GM10248 (cell line): Measurements from ENCODE around the gene CAMKMT.

ENCODE experiments used
- CTCF ChIA-PET: fragments of 300-600 bp; sonication (Branson Sonifier 250); formaldehyde crosslinking; extraction: SDS; loops from one replicate; lab custom pipeline; 2021; ENCODE audit warnings: antibody characterized with exemption; lab: Yijun Ruan, JAX
- POLR2A ChIA-PET: fragments of 350-650 bp; sonication (Branson Sonifier 250); formaldehyde crosslinking; extraction: SDS; loops from one replicate; lab custom pipeline; 2020; ENCODE audit warnings: antibody characterized with exemption; lab: Yijun Ruan, JAX
- DNase-seq: peaks from one replicate; pipeline ENCODE4 v3.0.0; 2012; ENCODE audit errors: extremely low spot score
- CTCF ChIP-seq: IDR thresholded peaks from 2 replicates; pipeline ENCODE4 v1.5.1; 2012; ENCODE audit warnings: mild to moderate bottlenecking, low read depth; ENCODE audit errors: extremely low read depth, missing control alignments, control extremely low read depth

CAMKMT gene

DNA sequence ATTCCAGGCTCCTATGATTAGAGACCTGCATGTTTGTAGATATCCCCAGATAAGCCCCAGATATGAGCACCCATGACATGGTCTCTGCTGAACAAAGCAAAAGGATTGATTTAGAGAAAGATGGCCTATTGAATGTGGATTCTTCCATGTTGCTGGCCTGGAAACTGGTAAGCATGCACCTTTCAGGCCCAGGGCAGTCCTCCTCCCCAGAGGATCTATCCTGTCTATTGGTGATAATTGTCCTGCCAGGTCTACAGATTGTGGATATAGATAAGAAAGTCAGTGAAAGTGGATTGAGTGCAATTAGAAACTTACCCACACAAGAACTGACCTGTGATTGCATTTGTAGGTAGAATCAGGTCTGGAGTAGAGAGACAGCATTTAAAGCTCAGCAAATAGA, 322.8 kb downstream of the CAMKMT start:
- POLR2A ChIA-PET = no interaction called here
- no peak for TF ChIP-seq CTCF
- DNase-seq = no peak
- CTCF ChIA-PET = no interaction called here

DNA sequence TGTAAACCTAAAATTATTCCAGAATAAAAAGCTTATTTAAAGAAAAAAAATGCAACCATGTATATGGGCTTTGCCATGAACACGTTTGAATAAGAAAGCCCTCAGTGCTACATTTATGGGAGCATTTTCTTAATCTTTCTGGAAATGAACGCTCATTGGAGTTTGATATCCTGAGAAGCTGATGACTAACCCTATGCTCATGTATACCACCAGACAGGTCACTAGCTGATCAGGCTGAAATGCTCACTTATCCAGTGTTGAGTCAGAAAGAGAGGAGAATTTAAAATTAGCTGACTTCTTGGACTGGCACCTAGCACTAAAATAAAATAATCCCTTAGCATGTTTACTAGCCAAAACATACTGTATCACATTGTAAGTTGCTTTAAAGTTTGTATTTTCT, 324.8 kb downstream of the CAMKMT start:
- no peak for DNase-seq
- no peak for TF ChIP-seq CTCF
- POLR2A ChIA-PET = interaction anchor here (0.6 kb wide), 1 partner anchor 181 kb away, joined by 3 read pairs; no protein-coding TSS in a partner anchor
- CTCF ChIA-PET = interaction anchor here (1.7 to 1.8 kb wide), 2 partner anchors 18 to 207 kb away, joined by 5 to 7 read pairs; no protein-coding TSS in a partner anchor

GRCh38 chr2:44687686-44688455, 326.1 kb downstream of the CAMKMT start:
- TF ChIP-seq CTCF = no peak
- no peak for DNase-seq
- POLR2A ChIA-PET = no interaction called here
- CTCF ChIA-PET = interaction anchor here (1.7 to 1.8 kb wide), 2 partner anchors 20 to 208 kb away, joined by 5 to 7 read pairs; no protein-coding TSS in a partner anchor

DNA sequence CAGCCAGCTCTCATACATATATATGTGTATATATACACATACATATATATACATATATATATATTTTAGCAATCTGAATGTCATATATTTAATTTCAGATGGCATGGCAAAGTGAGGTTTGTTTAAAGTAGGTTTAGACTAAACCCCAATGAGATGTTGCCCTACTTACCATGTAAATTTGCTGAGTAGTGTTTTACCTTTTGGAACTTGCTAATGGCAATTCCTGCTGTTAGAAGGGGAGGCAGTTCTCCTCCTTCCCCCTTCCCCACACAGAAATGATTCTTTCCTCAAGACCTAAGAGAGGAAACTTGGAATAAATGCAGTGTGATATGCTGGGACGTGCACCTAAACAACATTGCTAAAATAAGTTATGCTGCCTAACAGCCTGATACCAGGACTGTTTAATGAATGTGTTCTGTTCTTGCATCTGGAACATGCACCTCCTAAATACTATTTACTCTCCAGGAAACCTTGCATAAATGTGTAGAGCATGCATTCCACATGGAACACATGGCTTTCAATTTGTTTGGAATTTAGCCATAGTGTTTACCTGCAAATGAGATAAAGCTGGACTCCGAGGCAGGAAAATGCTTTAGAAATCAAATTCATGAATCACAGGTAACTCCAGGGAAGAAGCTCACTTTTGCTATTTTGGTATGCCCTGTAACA, 326.8 kb downstream of the CAMKMT start:
- CTCF ChIA-PET = no interaction called here
- POLR2A ChIA-PET = no interaction called here
- TF ChIP-seq CTCF = no peak
- DNase-seq = no peak

DNA sequence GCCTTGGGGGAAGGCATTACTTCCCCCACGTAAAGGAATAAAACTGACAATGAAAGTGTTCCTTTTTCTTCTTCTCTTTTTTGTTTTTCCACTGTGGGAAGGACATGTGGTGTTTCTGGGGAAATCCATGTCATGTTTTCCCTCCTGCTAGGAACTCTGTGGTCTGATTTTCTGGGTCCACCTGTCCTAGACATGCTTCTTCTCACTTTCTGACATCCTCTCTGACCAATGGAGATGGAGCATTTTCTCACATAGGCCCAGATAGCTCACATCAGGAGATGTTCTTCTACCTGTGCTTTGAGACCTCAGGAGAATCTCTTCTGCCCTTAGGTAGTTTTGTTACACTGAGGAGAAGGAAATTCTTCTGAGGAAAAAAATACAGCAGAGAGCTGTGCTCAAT, 327.8 kb downstream of the CAMKMT start:
- ChIA-PET CTCF (interaction anchor here (1.1 to 1.5 kb wide), 2 partner anchors 19 to 29 kb away, joined by 3 to 4 read pairs; no protein-coding TSS in a partner anchor), POLR2A (no interaction called here)
- DNase-seq = no peak
- no peak for TF ChIP-seq CTCF

DNA sequence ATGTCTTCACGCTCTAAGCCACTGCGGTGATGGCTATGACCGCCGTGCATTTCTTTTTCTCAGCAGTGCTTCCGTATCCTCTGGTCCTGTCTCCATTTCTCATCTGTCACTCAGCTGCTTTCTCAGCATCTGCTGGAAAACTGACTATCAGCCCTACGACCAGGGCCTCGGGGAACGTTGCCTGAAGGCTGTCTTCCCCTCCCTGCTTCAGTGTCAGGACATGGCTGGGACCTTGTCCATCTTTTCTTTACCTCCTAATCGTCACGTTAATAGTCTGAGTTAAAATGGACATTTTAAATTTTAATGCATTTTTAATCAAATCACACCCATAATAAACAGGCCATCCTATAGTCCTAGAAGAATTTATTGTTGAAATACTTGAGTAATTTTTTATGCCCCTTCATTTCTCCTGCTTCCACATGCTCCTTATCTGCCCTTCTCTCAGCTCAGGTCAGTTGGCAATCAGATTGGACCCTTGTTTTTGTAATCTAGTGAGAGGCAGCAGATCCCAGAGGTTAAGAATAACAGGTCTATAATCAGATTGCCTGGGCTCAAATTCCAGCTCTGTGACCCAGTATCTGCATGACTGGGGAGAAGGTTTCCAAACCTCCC, 329.5 kb downstream of the CAMKMT start:
- POLR2A ChIA-PET = no interaction called here
- CTCF ChIA-PET = interaction anchor here (0.6 to 1.5 kb wide), 3 partner anchors 20 to 33 kb away, joined by 3 to 4 read pairs (median 3); no protein-coding TSS in a partner anchor
- DNase-seq = no peak
- TF ChIP-seq CTCF = no peak
